ENCODE results near the gene CLDN17. TPM values are rescaled to one million over a fixed set of nuclear protein-coding genes. Genes with fewer than 3 reads are reported as not detected.

Gene CLDN17
- polyA plus RNA-seq, 3 donors: not detected

DNA sequence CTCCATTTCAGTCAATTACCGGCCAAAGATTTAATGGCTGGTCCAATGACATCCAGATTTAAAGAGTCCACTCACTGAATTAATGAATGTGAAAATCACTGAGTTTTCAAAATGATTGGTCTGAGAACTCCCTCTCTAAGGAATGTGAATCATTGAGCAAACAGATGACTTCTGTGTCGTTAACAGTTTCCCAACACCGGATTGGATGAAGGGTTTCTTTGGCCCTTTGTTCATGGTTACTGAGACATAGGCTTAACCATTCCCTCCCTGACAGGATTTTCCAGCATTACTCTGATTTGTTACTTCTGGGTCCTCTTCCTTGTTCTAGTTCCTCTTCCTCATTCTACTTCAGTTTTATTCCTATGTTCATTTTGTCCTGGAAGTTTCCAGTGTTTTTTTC lies 1.5 kb upstream of the CLDN17 start:
- Mint-ChIP-seq H3K27ac (no peak overlapping the region), H3K9me3 (peaks cover 0 to 4% (median 2%) of the 10 kb centered on the region in 7 donors), H3K36me3 (no peaks in the 10 kb centered on the region), H3K4me1 (no peaks in the 10 kb centered on the region), H3K4me3 (no peak overlapping the region), H3K27me3 (ENCODE audit: low read depth in 3 of 3) (peaks cover 0 to 1% (median 0%) of the 10 kb centered on the region in 3 donors)
- H3K27ac ChIP-seq (ENCODE audit: low read depth in 1 of 2, low read length in 2 of 2): no peak overlapping the region
- H3K9ac ChIP-seq (ENCODE audit: insufficient read depth, low read length, poor library complexity, severe bottlenecking): no peak overlapping the region
- no peak overlapping the region for H3K4me2 ChIP-seq (replicated peaks; ENCODE audit: extremely low read depth, low read length, poor library complexity, severe bottlenecking)
- DNase-seq: no peak
- H3K27me3 ChIP-seq (ENCODE audit: control insufficient read depth in 2 of 2, insufficient read depth in 2 of 2, low read length in 2 of 2): no peaks in the 10 kb centered on the region
- H3K79me2 ChIP-seq (ENCODE audit: insufficient read depth, low read length): no peaks in the 10 kb centered on the region
- no peaks in the 10 kb centered on the region for H4K20me1 ChIP-seq (ENCODE audit: insufficient read depth, low read length)
- TF ChIP-seq, protein P1, sequence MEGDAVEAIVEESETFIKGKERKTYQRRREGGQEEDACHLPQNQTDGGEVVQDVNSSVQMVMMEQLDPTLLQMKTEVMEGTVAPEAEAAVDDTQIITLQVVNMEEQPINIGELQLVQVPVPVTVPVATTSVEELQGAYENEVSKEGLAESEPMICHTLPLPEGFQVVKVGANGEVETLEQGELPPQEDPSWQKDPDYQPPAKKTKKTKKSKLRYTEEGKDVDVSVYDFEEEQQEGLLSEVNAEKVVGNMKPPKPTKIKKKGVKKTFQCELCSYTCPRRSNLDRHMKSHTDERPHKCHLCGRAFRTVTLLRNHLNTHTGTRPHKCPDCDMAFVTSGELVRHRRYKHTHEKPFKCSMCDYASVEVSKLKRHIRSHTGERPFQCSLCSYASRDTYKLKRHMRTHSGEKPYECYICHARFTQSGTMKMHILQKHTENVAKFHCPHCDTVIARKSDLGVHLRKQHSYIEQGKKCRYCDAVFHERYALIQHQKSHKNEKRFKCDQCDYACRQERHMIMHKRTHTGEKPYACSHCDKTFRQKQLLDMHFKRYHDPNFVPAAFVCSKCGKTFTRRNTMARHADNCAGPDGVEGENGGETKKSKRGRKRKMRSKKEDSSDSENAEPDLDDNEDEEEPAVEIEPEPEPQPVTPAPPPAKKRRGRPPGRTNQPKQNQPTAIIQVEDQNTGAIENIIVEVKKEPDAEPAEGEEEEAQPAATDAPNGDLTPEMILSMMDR (IDR thresholded peaks at IDR 0.05): no peak
- H3K36me3 ChIP-seq (replicated peaks in 1 of 2; ENCODE audit: control insufficient read depth in 1 of 2, insufficient read depth in 2 of 2, low read length in 2 of 2): no peaks in the 10 kb centered on the region
- H3K9me3 ChIP-seq (replicated peaks in 1 of 2; ENCODE audit: control insufficient read depth in 1 of 2, insufficient read depth in 1 of 2, low read length in 2 of 2): no peaks in the 10 kb centered on the region
- H3K4me1 ChIP-seq (ENCODE audit: control insufficient read depth in 1 of 2, insufficient read depth in 2 of 2, low read length in 2 of 2): no peaks in the 10 kb centered on the region
- no peak overlapping the region for H2AFZ ChIP-seq (ENCODE audit: insufficient read depth, low read depth, low read length, poor library complexity, severe bottlenecking)
- no peak overlapping the region for H3K4me3 ChIP-seq (replicated peaks in 1 of 3; ENCODE audit: low read depth in 2 of 3, low read length in 3 of 3)
- intact Hi-C loops (cut with micrococcal nuclease): no loop called here
- no CpG with 5 or more reads among the region's 3 CpGs for WGBS (ENCODE audit: insufficient coverage)

DNA sequence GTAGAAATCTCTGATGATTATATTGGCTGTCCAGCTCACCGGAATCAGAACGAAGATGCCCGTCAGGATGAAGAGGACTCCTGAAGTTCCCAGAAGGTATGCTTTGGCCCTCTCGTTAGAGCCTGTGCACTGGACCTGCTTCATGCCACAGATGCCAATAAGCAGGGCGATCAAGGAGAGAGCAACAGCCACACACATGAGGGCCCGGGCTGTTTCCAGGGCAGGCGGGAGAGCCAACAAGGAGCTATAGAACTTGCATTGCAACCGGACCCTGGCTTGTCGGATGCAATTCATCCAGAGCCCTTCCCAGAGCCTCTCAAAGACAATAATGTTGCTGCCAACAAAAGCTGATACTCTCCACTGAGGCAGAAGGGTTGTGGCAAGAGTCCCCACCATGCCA lies 434 bp downstream of the CLDN17 start:
- no peaks in the 10 kb centered on the region for H3K4me1 ChIP-seq (ENCODE audit: control insufficient read depth in 1 of 2, insufficient read depth in 2 of 2, low read length in 2 of 2)
- no peak for DNase-seq
- WGBS (ENCODE audit: insufficient coverage): 97% methylated on average over 9 of the region's 9 CpGs

More for the DNA sequence above, 434 bp downstream of the CLDN17 start:
- Histone ChIP-seq H2AFZ (ENCODE audit: insufficient read depth, low read depth, low read length, poor library complexity, severe bottlenecking) (no peak overlapping the region), H3K4me3 (replicated peaks in 1 of 3; ENCODE audit: low read depth in 2 of 3, low read length in 3 of 3) (no peak overlapping the region), H3K27me3 (ENCODE audit: control insufficient read depth in 2 of 2, insufficient read depth in 2 of 2, low read length in 2 of 2) (no peaks in the 10 kb centered on the region), H3K9me3 (replicated peaks in 1 of 2; ENCODE audit: control insufficient read depth in 1 of 2, insufficient read depth in 1 of 2, low read length in 2 of 2) (peaks cover 0 to 3% of the 10 kb centered on the region in 2 donors), H3K9ac (ENCODE audit: insufficient read depth, low read length, poor library complexity, severe bottlenecking) (no peak overlapping the region), H3K36me3 (replicated peaks in 1 of 2; ENCODE audit: control insufficient read depth in 1 of 2, insufficient read depth in 2 of 2, low read length in 2 of 2) (no peaks in the 10 kb centered on the region), H3K79me2 (ENCODE audit: insufficient read depth, low read length) (no peaks in the 10 kb centered on the region), H3K27ac (ENCODE audit: low read depth in 1 of 2, low read length in 2 of 2) (no peak overlapping the region), H4K20me1 (ENCODE audit: insufficient read depth, low read length) (no peaks in the 10 kb centered on the region), H3K4me2 (replicated peaks; ENCODE audit: extremely low read depth, low read length, poor library complexity, severe bottlenecking) (no peak overlapping the region)
- Mint-ChIP-seq H3K9me3 (peaks cover 0 to 4% (median 2%) of the 10 kb centered on the region in 7 donors), H3K4me1 (no peaks in the 10 kb centered on the region), H3K36me3 (no peaks in the 10 kb centered on the region), H3K27ac (no peak overlapping the region), H3K27me3 (ENCODE audit: low read depth in 3 of 3) (no peaks in the 10 kb centered on the region), H3K4me3 (no peak overlapping the region)
- intact Hi-C loops (cut with micrococcal nuclease): no loop called here
- TF ChIP-seq, protein P1 (IDR thresholded peaks at IDR 0.05): no peak
